Aorta (tissue), 5 donors: Measurements from ENCODE around the gene PRDM4. TPM values are rescaled to one million over a fixed set of nuclear protein-coding genes. Genes with fewer than 3 reads are reported as not detected.

Experiments
- ATAC-seq: fragments of 200-7000 bp; cut with Tn5 transposase; one replicate; pipeline ENCODE4 v1.9.1; 2022; ENCODE audit warnings: moderate library complexity; ENCODE audit not compliant: low FRiP score
- DNase-seq, 2 donors: peaks; one replicate each; pipeline ENCODE4 v3.0.0-alpha.2; 2020
- H3K27ac ChIP-seq, 2 donors: one replicate each; pipeline ENCODE4 v1.5.1; 2013; ENCODE audit warnings: low read length in 2 of 2, mild to moderate bottlenecking in 2 of 2, moderate library complexity in 2 of 2, control low read depth in 1 of 2, inconsistent platforms in 1 of 2, low read depth in 1 of 2
- H3K27me3 ChIP-seq, 2 donors: one replicate each; pipeline ENCODE4 v1.6.1; 2013; ENCODE audit warnings: control low read depth in 1 of 2, low read length in 1 of 2, mild to moderate bottlenecking in 1 of 2, moderate library complexity in 1 of 2; ENCODE audit not compliant: insufficient read depth in 2 of 2, control insufficient read depth in 1 of 2
- H3K36me3 ChIP-seq, 2 donors: one replicate each; pipeline ENCODE4 v1.6.1; 2013; ENCODE audit warnings: control low read depth in 1 of 2, low read length in 1 of 2, mild to moderate bottlenecking in 1 of 2; ENCODE audit not compliant: insufficient read depth in 2 of 2, control insufficient read depth in 1 of 2
- H3K4me1 ChIP-seq, 2 donors: one replicate each; pipeline ENCODE4 v1.6.1; 2013; ENCODE audit warnings: low read length in 2 of 2, control low read depth in 1 of 2, mild to moderate bottlenecking in 1 of 2, moderate library complexity in 1 of 2; ENCODE audit not compliant: insufficient read depth in 2 of 2, control insufficient read depth in 1 of 2
- H3K4me3 ChIP-seq, 2 donors: one replicate each; pipeline ENCODE4 v1.5.1; 2013; ENCODE audit warnings: low read length in 2 of 2, control low read depth in 1 of 2, mild to moderate bottlenecking in 1 of 2
- H3K9me3 ChIP-seq: one replicate; pipeline ENCODE4 v1.6.1; 2013; ENCODE audit warnings: mild to moderate bottlenecking, low read length; ENCODE audit not compliant: control insufficient read depth
- WGBS, 2 donors: extraction: QIAGEN DNeasy Blood & Tissue Kit; methylation state at CpG; one replicate each; pipeline ENCODE4 v1.1.7; 2013; 5-methylcytosine and 5-hydroxymethylcytosine counted together
- intact Hi-C, 2 donors: fragments of 100-400 bp; cut with DNase I; formaldehyde crosslinking; loops; one replicate each; pipeline versions ENCODE4 v1.14.2 to v1.15.0; 2022
- polyA plus RNA-seq, 2 donors: library from polyadenylated mRNA; stranded (reverse); fragments of 200-250 nt; gene quantifications; one replicate each; pipeline ENCODE4 v1.2.3, GENCODE V29; 2013
- total RNA-seq, 2 donors: library from RNA; stranded (reverse); fragmentation: NEBNext Ultra II Directional; extraction: Animal tissue kit (Norgen Biotek cat#: 25700); gene quantifications; one replicate each; pipeline ENCODE4 v1.2.1, GENCODE V29; 2021
- donor health status: healthy with polysubstance abuse.
- donor health status: Bipolar disorder and iron deficiency.
- donor health status: DM: no; HTN: no; CAD: no.
- donor health status: DM: no; HTN: no; CAD: no.
- donor health status: DM: yes; HTN: yes; CAD: no.

Gene PRDM4
- total and polyA plus RNA-seq, 4 donors = 11.1 to 26.7 (median 21.3) TPM

DNA sequence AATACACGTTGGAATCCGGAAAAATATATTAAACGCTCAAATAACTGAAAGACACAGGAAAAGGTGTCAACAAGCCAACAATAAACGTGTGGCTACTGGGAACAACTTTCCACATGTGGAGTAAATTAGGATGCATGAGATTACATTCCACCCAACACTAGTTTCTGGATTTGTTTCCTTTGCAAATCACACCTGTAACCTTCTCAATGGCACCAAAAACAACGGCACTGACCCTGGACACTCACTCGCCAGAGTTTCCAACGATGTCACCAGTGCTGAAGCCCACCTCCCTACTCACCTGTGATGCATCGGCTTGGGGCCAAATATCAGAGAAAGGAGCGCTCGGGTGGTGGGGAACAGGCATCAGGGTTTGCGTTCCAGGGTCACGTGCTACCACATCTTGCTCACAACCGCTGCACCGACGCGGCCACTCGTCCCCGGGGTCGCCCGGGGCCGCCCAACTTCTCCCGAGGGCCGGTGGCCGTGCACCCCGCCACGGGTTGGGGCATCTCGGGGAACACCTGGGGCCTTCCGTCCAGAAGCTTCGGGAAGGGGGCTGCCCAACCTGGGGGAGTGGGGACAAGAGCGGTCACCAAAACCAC is 629 bp downstream of the PRDM4 start:
- intact Hi-C loops = loop anchor here in 1 of 2 donors (2.0 to 5.0 kb wide), 3 partner anchors 76 to 757 kb away; partner anchors contain the start of genes FICD and PWP1
- Histone ChIP-seq H3K36me3 (peaks cover 0 to 2% of the 10 kb centered on the region in 2 donors), H3K4me1 (peaks cover 3% of the 10 kb centered on the region in 2 donors), H3K27me3 (no peaks in the 10 kb centered on the region), H3K4me3 (peak overlapping the region; percentile 84 to 93), H3K9me3 (no peaks in the 10 kb centered on the region), H3K27ac (peak overlapping the region in 1 of 2 donors; percentile 2)
- ATAC-seq (no peak), DNase-seq (peak; percentile 55 to 79)
- WGBS, 2 donors = 1 to 2% methylated on average over 28 to 30 of the region's 30 CpGs

- peaks cover 0 to 2% of the 10 kb centered on the region in 2 donors for H3K36me3 ChIP-seq
- 34 to 40% methylated on average over 3 of the region's 3 CpGs for WGBS, 2 donors
- DNase-seq (no peak), ATAC-seq (no peak)
- intact Hi-C loops = loop anchor here in 1 of 2 donors (5.0 kb wide), 1 partner anchor 72 kb away; the partner anchor contains the start of gene PWP1
- H3K4me3 ChIP-seq = peak overlapping the region in 1 of 2 donors; percentile 93
- peaks cover 3% of the 10 kb centered on the region in 2 donors for H3K4me1 ChIP-seq
- H3K27me3 ChIP-seq = no peaks in the 10 kb centered on the region
- H3K27ac ChIP-seq = no peak overlapping the region
- H3K9me3 ChIP-seq = no peaks in the 10 kb centered on the region
Observed at GRCh38 chr12:107759410-107759809, 1.5 kb downstream of the PRDM4 start.

- no peak overlapping the region for H3K27ac ChIP-seq
- H3K9me3 ChIP-seq = no peaks in the 10 kb centered on the region
- no peak overlapping the region for H3K4me3 ChIP-seq
- H3K27me3 ChIP-seq = no peaks in the 10 kb centered on the region
- intact Hi-C loops = no loop called here
- H3K4me1 ChIP-seq = peaks cover 2 to 6% of the 10 kb centered on the region in 2 donors
- ATAC-seq (no peak), DNase-seq (no peak)
- 76 to 97% methylated on average over 1 of the region's 1 CpG for WGBS, 2 donors
- H3K36me3 ChIP-seq = peaks cover 4 to 11% of the 10 kb centered on the region in 2 donors
Observed at GRCh38 chr12:107749083-107749482, 11.9 kb downstream of the PRDM4 start.

DNA sequence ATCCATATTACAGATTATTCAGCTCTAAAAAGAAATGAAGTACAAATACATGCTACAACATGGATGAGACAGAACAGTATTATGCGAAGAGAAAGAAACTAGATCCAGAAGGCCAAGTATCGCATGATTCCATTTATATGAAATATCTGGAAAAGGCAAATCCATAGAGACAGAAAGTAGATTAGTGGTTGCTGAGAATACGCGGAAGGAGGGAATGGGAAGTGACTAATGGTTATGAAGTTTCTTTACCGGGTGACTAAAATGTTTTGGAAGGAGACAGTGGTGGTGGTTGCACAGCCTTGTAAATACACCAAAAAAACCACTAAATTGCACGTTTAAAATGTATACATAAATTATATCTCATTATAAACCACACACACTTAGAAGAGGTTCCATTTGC is 12.5 kb downstream of the PRDM4 start:
- Histone ChIP-seq H3K36me3 (peaks cover 4 to 11% of the 10 kb centered on the region in 2 donors), H3K4me1 (peaks cover 2 to 6% of the 10 kb centered on the region in 2 donors), H3K9me3 (no peaks in the 10 kb centered on the region), H3K27ac (no peak overlapping the region), H3K4me3 (no peak overlapping the region), H3K27me3 (no peaks in the 10 kb centered on the region)
- 59 to 69% methylated on average over 6 of the region's 6 CpGs for WGBS, 2 donors
- ATAC-seq (no peak), DNase-seq (no peak)
- intact Hi-C loops = no loop called here

- Histone ChIP-seq H3K4me1 (no peaks in the 10 kb centered on the region), H3K4me3 (no peak overlapping the region), H3K9me3 (peaks cover 1% of the 10 kb centered on the region), H3K36me3 (peaks cover 23 to 26% of the 10 kb centered on the region in 2 donors), H3K27ac (no peak overlapping the region), H3K27me3 (no peaks in the 10 kb centered on the region)
- ATAC-seq = no peak
- 90 to 94% methylated on average over 4 of the region's 4 CpGs for WGBS, 2 donors
- no peak for DNase-seq
- intact Hi-C loops = no loop called here
Observed at GRCh38 chr12:107736914-107737313, 24.0 kb downstream of the PRDM4 start.

DNA sequence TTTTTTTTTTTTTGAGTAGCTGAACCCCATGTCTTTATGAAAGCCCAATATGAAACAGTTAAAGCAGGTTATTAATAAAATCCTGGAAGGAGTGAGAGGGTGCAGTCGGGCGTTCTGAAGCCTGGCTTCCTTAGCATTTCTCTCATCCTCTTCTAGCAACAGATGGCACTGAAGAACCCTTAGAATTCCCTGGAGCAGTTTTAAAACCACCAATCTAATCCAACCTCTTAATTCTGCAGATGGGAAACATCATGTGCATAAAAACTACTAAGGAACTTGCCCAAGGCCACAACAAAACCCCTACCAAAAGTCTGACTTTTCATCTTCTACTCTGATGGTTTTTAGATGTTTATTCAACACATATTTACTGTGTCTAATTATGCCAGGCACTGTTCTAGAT is 25.2 kb downstream of the PRDM4 start:
- intact Hi-C loops = no loop called here
- Histone ChIP-seq H3K4me3 (no peak overlapping the region), H3K36me3 (peaks cover 20 to 26% of the 10 kb centered on the region in 2 donors), H3K27ac (no peak overlapping the region), H3K9me3 (peaks cover 1% of the 10 kb centered on the region), H3K27me3 (no peaks in the 10 kb centered on the region), H3K4me1 (no peaks in the 10 kb centered on the region)
- DNase-seq (no peak), ATAC-seq (no peak)
- 90 to 92% methylated on average over 2 of the region's 2 CpGs for WGBS, 2 donors

DNA sequence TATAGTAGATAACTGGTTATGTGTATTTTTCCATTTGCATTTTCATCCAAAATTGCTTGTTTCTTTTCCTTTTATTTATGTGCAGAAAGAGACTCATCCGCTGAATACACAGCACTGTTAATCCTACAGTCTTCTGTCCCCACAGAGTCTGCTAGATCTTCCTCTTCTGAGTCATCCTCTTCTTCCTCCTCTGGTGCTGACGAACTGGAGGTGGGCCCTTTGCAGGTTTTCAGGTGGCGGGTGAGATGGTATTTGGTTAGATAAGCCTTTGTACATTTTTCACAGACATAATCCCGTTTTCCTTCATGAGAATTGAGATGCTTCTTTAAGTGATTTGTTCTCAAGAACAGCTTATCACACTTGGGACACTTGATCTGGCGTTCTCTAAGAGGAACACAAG is 26.8 kb downstream of the PRDM4 start:
- Histone ChIP-seq H3K27ac (no peak overlapping the region), H3K4me1 (no peaks in the 10 kb centered on the region), H3K9me3 (peaks cover under 1% of the 10 kb centered on the region), H3K36me3 (peaks cover 18 to 26% of the 10 kb centered on the region in 2 donors), H3K4me3 (no peak overlapping the region), H3K27me3 (no peaks in the 10 kb centered on the region)
- 88 to 93% methylated on average over 5 of the region's 5 CpGs for WGBS, 2 donors
- intact Hi-C loops = no loop called here
- DNase-seq (no peak), ATAC-seq (no peak)

DNA sequence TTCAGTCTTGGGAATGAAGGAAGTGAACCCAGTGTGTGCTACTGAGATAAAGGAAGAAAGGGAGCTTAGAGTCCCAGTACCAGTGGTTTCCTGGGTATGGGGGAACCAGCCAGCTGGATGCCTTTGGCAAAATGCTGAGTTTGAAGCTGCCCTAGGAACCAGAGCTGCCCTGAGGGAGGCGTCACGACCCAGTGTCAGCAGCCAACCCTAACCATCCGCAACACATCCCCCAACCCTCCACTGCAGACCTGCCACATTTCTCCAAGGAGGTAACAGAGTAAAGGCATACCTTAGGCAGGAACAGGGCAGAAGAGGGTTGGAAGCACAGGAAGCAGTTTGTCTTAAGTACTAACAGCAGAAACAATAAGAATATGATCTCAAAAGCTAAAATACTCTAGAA is 28.6 kb downstream of the PRDM4 start:
- H3K9me3 ChIP-seq = no peaks in the 10 kb centered on the region
- H3K27ac ChIP-seq = no peak overlapping the region
- H3K36me3 ChIP-seq = peaks cover 11 to 22% of the 10 kb centered on the region in 2 donors
- intact Hi-C loops = no loop called here
- WGBS, 2 donors = 78 to 81% methylated on average over 3 of the region's 3 CpGs
- ATAC-seq (no peak), DNase-seq (no peak)
- no peak overlapping the region for H3K4me3 ChIP-seq
- no peaks in the 10 kb centered on the region for H3K4me1 ChIP-seq
- no peaks in the 10 kb centered on the region for H3K27me3 ChIP-seq

DNA sequence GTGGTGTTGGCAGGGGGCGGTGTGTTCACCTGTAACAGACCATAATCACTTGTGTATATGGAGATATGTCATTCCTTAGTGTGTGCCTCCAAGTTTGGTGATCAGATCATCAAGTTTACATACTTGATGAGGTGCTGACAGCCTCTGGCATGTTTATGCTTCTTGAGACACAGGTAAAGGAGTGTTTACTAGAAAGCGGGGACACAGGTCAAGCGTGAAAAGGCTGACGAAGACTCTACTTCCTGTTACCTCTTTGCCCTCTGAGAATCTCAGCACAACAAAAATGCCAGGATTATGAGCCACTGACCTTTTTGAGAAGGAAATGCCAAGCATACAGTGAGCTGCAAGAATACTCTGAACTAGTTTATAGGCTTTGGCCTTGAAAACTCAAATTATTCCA is 29.6 kb downstream of the PRDM4 start:
- no peak for ATAC-seq
- intact Hi-C loops = no loop called here
- Histone ChIP-seq H3K9me3 (no peaks in the 10 kb centered on the region), H3K27ac (no peak overlapping the region), H3K4me3 (no peak overlapping the region), H3K4me1 (no peaks in the 10 kb centered on the region), H3K27me3 (no peaks in the 10 kb centered on the region), H3K36me3 (peaks cover 9 to 22% of the 10 kb centered on the region in 2 donors)
- no peak for DNase-seq
- 79 to 83% methylated on average over 4 of the region's 4 CpGs for WGBS, 2 donors
